ENCODE results near the gene TMBIM4.

TMBIM4 gene

DNA sequence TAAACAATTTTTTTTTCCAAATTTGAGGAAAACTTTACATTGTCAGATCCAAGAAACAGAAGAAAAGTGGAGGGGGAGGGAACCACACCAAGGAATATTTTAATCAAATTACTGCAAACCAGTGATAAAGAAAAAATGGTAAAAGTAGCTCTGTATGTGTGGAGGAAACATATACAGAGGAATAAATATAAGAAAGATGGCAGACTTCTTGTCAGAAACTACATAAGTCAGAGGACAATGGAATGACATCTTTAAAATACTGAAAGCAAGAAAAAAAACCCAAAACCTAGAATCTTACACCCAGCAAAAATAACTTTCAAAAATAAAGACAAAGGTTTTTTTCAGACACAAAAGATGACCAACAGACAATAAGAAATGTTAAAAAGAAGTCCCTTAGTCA lies 29.1 kb downstream of the TMBIM4 start:
- no peak for DNase-seq (ENCODE audit: low spot score)

DNA sequence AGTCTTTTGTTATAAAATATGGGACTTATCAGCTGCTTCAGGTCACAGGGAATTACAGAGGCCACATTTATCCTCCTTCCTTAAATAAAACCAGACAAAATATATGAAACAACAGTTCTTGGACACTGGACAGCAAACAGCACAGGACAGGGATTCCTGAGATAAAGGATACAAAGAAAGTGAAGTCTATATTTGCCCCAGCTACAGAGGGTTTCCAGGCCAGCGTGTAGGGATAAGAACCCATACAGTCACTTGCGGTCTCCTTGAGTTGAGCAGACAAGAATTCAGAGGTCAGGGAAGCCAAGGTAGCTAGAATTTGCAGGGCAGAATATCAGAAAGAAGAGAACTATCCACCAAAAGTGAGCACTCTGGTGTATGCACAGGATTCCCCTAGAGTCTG lies 30.5 kb downstream of the TMBIM4 start:
- DNase-seq (ENCODE audit: low spot score), result no peak

GRCh38 chr12:66137937-66138336 lies 31.9 kb downstream of the TMBIM4 start:
- DNase-seq (ENCODE audit: low spot score), result no peak

GRCh38 chr12:66132408-66132807 lies 37.4 kb downstream of the TMBIM4 start:
- DNase-seq (ENCODE audit: low spot score), result no peak

DNA sequence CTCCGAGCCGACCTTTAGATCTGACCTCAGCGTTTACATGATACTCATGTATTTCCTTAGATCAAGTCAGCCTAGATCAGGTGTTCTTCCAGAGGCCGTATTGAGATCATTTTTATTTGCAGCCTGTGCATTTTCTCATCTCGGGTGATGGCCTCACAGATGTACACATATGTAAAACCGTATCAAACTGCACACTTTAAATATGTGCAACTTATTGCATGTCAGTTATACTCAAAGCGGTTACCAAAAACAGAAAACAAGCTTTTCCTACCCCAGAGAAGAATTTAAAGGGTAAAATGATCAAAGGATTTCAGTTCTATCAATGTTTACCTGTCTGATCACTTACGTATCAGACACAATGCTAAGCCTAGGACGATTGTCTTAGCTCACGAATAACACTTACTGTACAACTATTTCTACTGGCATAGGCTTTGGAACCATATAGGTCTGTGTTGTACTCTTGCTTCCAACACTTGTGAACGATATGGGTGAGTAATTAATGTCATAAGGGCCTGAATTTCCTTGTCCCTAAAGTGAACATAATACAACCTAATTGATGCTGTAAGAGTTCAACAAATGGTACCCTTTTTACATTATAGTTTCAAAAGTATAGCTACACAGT lies 38.6 kb downstream of the TMBIM4 start:
- no peak for DNase-seq (ENCODE audit: low spot score)

DNA sequence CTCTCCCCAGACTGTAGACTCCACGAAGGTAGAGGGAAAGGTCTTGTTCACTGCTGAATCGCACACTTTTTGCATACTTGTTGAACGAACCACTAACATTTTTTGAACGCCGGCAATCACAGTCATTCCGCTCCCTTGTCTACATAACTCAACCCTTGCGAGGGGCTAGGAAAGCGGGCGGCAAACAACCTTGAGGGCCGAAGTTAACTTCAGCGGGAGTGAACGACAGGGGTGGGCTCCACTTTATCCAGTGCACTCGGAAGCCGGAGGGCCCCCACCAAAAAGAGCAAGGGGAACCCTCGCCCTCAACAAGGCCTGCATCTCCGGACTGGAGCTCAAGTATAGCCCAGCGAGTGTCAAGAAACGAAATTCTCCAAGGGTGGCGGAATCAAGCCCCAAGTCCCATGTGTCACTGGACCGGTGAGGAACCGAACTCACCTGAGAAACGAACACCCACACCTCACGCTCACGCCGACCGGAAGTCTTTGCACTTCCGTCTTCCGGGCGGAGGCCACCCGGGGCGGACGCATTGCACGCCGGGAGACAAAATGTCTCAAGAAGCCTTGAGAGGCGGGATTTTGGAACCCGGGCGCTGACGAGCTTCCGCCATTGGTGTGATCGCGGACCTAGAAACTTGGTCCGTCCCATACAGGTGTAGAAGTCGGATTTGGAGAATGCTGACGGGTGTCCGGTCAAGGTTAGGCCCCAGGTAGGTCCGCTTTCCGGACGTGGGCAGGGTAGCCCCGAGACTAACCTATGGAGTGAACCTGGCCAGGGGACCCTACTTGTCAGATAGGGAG lies 39.3 kb downstream of the TMBIM4 start, which contains the start of gene LLPH:
LLPH (minus strand) TSS at position 484 of the 800 bp plus-strand sequence. CDS start 1,644 bp downstream, outside the sequence.
- DNase-seq (ENCODE audit: low spot score), result peak; percentile 90

DNA sequence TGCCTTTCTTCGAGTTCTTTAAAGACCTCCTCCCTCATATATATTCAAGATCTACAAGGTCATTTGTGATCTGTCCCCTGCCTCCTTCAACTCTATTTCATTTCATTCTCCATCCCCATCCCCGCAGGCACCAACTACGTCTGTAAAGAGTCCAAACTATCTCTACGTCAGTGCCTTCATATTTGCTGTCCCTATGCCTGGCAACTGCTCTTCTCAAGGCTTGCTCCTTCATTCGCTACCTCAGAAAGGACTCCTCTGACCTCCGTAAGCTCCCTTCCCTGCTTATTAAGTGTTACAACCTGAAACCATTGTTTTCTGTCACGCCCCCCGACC lies 39.9 kb downstream of the TMBIM4 start:
- DNase-seq (ENCODE audit: low spot score), result no peak

GRCh38 chr12:66127650-66128049 lies 42.1 kb downstream of the TMBIM4 start:
- DNase-seq (ENCODE audit: low spot score), result no peak

DNA sequence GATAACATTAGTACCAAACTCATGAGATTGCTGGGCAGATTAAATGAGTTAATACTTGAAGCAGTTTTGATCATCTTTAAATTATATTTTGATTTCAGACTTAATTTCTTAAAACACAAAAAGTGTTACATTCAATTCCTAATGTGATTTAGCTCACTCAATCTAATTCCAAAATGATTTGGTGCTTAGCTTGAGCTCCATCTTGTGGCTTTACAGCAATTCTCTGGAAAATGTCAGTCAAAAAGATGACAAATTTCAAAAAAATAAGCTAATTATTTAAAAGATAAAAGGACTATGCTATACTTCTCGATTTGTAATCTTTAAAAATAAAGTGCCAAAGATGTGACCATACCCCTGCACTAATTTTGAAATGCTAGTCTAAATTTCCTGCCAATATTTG lies 49.3 kb downstream of the TMBIM4 start:
- DNase-seq (ENCODE audit: low spot score), result no peak

DNA sequence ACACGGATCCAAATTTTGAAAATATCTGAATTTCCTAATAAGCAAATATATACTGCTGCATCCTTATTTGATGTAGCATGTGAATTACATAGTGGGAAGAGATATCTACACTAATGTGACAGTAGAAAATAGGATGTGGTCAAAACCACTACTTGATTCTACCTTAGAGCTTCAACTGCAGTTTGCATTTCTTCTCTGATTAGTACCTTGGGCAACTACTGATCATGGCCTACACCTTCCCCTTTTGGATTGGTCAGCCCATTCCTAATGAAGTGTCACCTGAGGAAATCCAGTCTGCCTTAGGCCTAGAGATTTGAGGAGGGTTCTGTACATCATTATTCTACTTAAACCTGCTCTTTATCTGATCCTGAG lies 49.9 kb downstream of the TMBIM4 start:
- DNase-seq (ENCODE audit: low spot score), result no peak

GRCh38 chr12:66119229-66119869 lies 50.4 kb downstream of the TMBIM4 start:
- DNase-seq (ENCODE audit: low spot score), result no peak

GRCh38 chr12:66118240-66118891 lies 51.4 kb downstream of the TMBIM4 start:
- DNase-seq (ENCODE audit: low spot score), result no peak

- no peak for DNase-seq (ENCODE audit: low spot score)
Measured at GRCh38 chr12:66117242-66117641, 52.6 kb downstream of the TMBIM4 start.

DNA sequence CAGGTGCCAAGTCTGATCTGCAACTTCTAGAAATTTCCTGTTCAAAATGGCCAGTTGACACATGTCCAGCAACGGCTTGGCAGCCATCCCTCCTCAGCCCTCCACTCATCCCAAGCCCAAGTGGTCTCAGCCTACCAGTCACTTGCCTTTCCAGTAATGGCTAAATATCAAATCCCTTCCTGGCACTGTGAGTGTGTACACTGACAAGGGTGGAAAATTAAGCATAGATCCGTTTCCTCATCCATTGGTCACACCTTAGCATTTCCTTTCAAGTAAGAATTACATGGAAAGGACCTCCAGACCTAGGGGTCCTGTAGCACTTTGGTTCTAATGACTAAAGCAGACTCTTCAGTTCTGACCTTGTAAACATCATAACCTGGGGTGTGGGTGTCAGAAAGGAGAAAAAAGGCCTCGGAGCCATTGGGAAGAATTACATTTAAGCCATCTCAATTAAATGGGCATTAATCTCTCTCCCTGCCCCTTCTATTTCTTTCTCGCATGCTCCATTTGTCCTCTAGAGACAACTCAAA lies 54.7 kb downstream of the TMBIM4 start:
- DNase-seq (ENCODE audit: low spot score), result no peak

- no peak for DNase-seq (ENCODE audit: low spot score)
Measured at GRCh38 chr12:66113471-66113870, 56.3 kb downstream of the TMBIM4 start.

DNA sequence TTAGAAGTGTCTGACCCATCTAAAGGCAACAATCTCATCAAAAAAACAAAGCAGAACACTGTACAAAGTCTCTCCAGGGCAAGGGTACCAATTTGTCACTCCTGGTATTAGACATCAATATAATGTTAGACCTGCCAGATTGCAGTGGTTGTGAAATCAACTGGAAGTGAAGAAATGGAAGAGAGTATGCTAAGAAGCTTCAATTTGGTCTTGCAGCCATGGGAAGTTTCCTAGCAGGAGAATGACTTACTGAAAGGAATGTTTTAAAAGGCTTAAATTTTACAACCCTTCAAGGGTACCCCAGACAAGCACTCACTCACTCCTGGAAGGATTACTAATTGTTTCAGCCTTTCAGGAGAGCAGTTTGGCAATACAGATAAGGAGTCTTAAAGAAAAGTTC lies 58.2 kb downstream of the TMBIM4 start:
- DNase-seq (ENCODE audit: low spot score), result no peak

GRCh38 chr12:66109056-66109455 lies 60.7 kb downstream of the TMBIM4 start:
- DNase-seq (ENCODE audit: low spot score), result no peak

- DNase-seq (ENCODE audit: low spot score), result no peak
Measured at GRCh38 chr12:66108386-66108785, 61.4 kb downstream of the TMBIM4 start.

DNA sequence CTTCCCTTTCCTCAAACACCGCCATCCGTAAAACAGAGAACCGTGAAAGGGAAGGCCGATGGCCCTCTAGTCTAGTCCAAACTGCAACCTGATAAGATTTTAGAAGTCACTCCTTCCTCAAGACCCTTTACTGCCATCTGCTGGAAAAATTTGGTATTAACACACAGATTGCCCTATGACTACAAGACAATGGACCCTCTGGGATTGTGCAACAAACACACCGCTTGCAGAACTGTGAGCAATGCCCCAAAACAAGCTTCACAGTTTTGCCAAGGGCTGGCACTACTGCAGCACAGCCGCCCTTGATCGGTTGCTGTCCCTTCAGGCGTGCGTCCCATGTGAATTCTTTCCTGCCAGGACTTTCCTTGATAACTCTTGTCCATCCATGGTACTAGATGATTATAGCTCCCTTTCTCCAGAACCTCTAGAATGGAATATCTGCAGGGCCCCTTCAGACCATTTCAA lies 62.3 kb downstream of the TMBIM4 start:
- peak; percentile 62 for DNase-seq (ENCODE audit: low spot score)

GRCh38 chr12:66103016-66103913 lies 66.5 kb downstream of the TMBIM4 start:
- DNase-seq (ENCODE audit: low spot score), result no peak

- DNase-seq (ENCODE audit: low spot score), result no peak
Measured at GRCh38 chr12:66092559-66093269, 77.1 kb downstream of the TMBIM4 start.
